Measurements from ENCODE around the gene NLRP1.

The NLRP1 gene

DNA sequence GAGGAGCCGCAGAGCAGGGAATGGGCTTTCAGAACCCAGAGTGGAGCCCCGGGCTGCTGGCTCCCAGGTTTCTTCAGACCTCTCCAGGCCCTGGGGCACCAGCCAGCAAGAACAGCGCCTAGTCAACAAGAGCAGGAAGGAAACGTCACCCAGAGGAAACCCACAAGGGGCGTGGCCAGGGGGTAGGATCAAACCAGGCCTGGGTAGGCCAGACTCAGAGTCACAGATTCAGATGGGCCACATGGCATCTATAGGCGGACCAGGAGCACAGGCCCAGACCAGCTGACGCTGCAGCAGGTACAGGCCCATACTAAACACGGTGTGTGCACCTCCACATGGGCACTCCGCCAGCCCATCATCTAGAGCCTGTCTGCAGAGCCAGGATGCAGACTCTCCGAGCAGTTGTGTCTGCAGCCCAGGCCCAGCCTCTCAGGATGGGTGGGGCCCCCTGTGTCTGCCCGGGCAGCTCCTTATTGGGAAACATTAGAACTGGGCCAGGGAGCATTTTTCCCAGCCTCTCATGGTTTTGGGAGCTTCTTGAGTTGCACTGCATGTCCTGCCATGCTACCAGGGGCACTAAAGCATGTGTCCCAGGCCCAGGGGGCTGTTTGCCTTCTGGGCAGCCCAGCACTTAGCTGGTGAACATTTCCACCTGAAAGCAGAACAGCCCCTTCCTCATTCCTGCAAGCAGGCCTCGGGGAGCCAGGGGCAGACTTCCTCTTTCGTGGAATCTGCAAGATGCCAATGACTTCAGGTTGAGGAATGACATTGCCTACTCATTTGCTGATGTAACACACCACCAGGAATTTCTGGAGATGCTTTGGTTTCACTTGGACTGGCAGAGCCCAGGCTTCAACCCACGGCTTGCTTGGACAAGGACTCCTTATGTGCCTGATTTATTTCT, at the start of gene NLRP1:
TSS of gene NLRP1 (minus strand) at position 127 of the 904 bp plus-strand sequence. CDS start 552 bp downstream, outside the sequence.
- TF ChIP-seq, protein P1, sequence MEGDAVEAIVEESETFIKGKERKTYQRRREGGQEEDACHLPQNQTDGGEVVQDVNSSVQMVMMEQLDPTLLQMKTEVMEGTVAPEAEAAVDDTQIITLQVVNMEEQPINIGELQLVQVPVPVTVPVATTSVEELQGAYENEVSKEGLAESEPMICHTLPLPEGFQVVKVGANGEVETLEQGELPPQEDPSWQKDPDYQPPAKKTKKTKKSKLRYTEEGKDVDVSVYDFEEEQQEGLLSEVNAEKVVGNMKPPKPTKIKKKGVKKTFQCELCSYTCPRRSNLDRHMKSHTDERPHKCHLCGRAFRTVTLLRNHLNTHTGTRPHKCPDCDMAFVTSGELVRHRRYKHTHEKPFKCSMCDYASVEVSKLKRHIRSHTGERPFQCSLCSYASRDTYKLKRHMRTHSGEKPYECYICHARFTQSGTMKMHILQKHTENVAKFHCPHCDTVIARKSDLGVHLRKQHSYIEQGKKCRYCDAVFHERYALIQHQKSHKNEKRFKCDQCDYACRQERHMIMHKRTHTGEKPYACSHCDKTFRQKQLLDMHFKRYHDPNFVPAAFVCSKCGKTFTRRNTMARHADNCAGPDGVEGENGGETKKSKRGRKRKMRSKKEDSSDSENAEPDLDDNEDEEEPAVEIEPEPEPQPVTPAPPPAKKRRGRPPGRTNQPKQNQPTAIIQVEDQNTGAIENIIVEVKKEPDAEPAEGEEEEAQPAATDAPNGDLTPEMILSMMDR (IDR thresholded peaks at IDR 0.05): no peak
- Histone ChIP-seq H3K27ac (peak within 1 kb of the TSS; percentile 80 to 93), H3K4me3 (peak within 1 kb of the TSS; percentile 74)
- DNase-seq (ENCODE audit: low spot score): peak; percentile 92

DNA sequence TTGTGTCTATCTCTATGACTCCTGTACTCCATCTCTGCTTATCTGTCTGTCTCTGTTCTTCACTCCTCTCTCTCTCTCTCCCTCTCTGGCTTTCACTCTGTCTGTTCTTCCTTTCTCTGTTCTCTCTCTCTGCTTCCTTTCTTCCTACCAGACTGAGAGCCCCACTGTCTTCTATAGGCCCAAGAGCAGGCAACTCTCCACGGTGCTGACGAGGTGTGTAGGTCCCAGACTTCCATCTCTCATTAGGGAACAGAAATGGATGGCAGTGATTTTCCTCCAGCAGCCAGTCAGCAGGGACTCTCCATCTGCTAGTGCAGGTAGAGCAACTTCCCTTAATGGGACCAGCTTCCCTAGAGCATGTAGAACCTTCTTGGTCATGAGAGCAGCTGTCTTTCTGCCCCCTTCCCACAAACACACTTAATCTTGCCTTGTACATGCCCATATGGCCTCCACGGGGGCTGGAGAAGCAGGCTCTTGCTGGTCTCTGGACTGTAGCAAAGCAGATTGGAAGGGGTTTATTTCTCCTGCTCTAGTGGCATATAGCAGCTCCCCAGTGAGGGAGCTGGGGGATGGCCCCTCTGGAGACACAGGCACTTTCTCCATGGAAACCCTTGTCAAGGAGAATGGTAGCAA, 47.8 kb upstream of the NLRP1 start:
- Histone ChIP-seq H3K4me3 (no peak overlapping the region), H3K27ac (no peak overlapping the region)
- TF ChIP-seq, protein P1 (IDR thresholded peaks at IDR 0.05): no peak
- DNase-seq (ENCODE audit: low spot score): no peak

DNA sequence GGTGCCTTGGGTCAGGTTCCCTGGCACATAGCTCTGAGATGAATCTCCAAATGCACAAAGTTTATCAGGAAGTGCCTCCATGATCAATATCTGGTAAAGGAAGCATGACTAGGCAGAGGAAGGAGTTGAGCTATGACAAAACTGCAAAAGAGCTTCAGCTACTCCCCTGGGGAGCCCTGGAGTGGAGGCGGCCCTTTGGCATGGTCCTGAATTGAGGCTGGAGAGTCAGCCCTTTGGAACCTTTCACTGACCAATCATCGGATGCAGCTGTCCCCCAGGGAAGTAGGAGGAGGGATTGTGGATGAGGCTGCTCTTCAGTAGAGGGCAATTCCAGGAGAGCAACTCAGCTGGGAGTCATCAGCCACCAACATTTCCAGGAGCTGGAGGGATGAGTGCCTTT, 46.1 kb upstream of the NLRP1 start:
- no peak for DNase-seq (ENCODE audit: low spot score)
- TF ChIP-seq, protein P1 (IDR thresholded peaks at IDR 0.05): no peak
- Histone ChIP-seq H3K27ac (no peak overlapping the region), H3K4me3 (no peak overlapping the region)

DNA sequence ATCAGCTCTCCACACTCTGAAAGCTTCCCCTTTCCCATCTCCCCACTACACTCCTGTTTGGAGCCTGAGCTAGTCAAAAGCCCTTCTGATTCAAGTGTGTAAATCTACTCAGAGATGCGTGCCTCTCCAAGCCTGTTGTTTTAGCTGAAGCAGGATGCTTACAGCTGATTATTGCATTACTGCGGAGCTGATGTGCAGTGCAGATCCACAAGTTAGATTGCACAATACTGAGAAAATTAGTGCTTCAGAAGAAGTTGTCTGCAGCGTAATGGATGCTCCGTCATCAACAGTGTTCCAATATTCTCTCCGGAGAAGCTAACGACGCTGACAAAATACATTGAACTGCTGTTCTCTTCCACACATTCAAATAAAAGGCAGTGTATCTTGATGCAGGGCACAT, 44.8 kb upstream of the NLRP1 start:
- DNase-seq (ENCODE audit: low spot score): no peak
- TF ChIP-seq, protein P1 (IDR thresholded peaks at IDR 0.05): no peak
- H3K4me3 ChIP-seq: no peak overlapping the region
- H3K27ac ChIP-seq: no peak overlapping the region

DNA sequence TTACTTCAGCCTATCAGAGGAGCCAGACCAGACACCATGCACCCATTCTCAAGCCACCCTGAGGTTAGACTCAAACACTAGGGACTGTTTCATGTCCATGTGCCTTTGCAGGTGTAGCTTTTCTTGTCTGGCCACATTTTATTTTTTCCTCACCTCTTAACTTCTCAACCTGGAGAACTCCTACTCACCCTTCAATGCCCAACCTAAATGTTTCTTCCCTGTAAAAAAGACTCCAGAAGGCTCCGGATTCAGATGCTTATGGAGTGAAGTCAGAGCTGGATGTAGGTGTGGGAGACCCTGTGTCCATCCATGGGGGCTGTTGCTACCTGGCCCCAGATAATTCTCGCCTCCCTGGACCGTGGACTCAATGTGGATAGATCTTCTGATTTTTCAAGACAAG, 44.0 kb upstream of the NLRP1 start:
- no peak for DNase-seq (ENCODE audit: low spot score)
- Histone ChIP-seq H3K4me3 (no peak overlapping the region), H3K27ac (no peak overlapping the region)
- TF ChIP-seq, protein P1 (IDR thresholded peaks at IDR 0.05): no peak

DNA sequence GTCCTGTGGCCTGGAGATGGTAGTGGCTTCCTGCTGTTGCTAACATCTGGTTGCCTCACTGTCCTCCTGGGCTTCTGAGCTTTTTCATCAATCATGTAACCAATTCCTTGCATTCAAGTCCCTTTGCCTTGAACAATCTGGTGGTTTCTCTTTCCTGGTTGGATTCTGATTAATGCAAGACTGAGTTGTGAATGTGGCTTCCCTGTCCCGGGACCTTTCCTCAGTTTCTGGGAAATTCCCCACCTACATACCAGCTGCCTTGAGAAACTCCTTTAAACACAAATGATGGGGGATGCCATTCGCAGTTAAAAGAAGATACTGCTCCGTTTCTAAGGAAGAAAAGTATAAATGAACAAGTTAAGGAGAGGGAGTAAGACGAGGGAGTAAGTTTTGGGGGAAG, 39.9 kb upstream of the NLRP1 start:
- Histone ChIP-seq H3K4me3 (no peak overlapping the region), H3K27ac (no peak overlapping the region)
- DNase-seq (ENCODE audit: low spot score): no peak
- TF ChIP-seq, protein P1 (IDR thresholded peaks at IDR 0.05): no peak
